Measurements from ENCODE around the gene ERP27.

DNA sequence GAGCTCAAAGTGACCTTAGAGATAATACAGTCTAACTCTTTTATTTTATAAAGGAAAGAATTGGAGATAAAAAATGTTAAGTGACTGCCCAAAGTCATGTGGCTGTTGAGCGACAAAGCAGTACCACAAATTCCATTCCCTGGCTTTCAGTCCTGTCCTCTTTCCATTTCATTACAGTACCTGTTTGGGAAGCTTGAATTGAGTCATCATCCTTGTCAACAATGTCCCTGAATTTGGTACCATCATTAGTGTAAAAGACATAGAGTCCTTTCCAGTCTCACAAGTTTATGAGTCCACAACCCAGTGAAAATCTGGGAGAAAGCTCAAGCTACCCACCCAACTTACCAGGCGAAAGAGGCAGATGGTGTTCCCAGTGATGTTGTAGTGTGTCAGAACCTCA lies 3.8 kb downstream of the ERP27 start:
- TF ChIP-seq, protein P1, sequence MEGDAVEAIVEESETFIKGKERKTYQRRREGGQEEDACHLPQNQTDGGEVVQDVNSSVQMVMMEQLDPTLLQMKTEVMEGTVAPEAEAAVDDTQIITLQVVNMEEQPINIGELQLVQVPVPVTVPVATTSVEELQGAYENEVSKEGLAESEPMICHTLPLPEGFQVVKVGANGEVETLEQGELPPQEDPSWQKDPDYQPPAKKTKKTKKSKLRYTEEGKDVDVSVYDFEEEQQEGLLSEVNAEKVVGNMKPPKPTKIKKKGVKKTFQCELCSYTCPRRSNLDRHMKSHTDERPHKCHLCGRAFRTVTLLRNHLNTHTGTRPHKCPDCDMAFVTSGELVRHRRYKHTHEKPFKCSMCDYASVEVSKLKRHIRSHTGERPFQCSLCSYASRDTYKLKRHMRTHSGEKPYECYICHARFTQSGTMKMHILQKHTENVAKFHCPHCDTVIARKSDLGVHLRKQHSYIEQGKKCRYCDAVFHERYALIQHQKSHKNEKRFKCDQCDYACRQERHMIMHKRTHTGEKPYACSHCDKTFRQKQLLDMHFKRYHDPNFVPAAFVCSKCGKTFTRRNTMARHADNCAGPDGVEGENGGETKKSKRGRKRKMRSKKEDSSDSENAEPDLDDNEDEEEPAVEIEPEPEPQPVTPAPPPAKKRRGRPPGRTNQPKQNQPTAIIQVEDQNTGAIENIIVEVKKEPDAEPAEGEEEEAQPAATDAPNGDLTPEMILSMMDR (IDR thresholded peaks at IDR 0.05) = no peak
- no peak for TF ChIP-seq POLR2A (IDR thresholded peaks at IDR 0.05)

Data from body of pancreas (tissue), 4 donors.